ENCODE data around the gene MGAT3.

Gene MGAT3

DNA sequence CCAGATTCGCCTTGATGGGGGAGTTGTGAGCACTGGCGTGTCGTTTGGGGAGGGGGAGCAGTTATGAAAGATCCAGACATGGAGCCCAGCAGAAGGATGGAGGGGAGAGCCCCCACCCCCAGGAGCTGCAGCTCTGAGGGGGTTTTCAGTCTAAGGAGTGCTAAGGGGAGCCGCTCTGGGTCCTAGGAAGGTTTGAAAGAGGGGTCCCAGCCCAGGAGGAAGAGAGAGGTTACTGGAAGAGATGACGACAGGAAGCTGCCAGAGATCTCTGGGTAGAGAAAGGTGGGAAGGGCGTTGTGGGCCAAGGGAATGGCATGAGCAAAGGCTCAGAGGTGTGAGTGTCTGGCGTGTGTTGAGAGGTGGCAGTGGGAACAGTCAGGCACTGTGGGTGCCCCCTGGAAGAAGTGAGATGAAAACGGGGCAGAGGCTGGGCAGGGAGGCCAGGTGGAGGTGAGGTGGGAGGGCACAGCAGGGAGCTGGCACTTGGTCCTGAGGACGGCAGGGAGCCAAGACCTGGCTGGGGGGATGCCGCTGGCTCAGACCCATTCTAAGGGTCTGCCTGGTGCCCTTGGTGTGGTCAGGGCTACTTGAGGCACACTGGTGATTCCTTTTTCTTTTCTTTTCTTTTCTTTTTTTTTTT, 1.8 kb downstream of the MGAT3 start:
- Mint-ChIP-seq H3K27ac (ENCODE audit: low read depth) (no peak overlapping the region), H3K4me1 (peaks cover 17% of the 10 kb centered on the region), H3K36me3 (ENCODE audit: insufficient read depth) (peaks cover 4% of the 10 kb centered on the region), H3K9me3 (no peaks in the 10 kb centered on the region), H3K4me3 (peak overlapping the region; percentile 47), H3K27me3 (peaks cover 70% of the 10 kb centered on the region)
- DNase-seq (ENCODE audit: low spot score in 2 of 2) (no peak), ATAC-seq (replicated peaks; ENCODE audit: extremely low read depth, poor library complexity, severe bottlenecking) (no peak)

DNA sequence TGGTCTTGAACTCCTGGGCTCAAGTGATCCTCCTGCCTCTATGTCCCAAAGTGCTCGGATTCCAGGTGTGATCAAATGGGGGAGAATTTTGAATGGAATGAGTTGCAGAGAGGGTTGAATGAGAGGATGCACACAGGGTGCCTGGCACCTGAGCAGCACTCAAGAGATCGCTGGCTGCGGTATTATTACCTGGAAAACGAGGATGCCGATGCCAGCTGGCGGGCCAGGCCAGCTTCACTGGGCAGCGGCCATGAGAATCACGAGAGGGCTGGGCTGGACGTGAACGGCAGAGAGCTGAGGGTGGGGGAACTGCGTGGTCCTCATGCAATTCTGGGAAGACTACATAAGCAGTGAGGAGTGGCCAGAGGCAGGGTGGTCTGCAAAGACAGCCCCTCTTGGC, 2.9 kb downstream of the MGAT3 start:
- H3K36me3 Mint-ChIP-seq (ENCODE audit: insufficient read depth), result peaks cover 4% of the 10 kb centered on the region
- H3K4me1 Mint-ChIP-seq, result peaks cover 17% of the 10 kb centered on the region
- H3K27ac Mint-ChIP-seq (ENCODE audit: low read depth), result no peak overlapping the region
- H3K9me3 Mint-ChIP-seq, result no peaks in the 10 kb centered on the region
- DNase-seq (ENCODE audit: low spot score in 2 of 2), result no peak
- peaks cover 59% of the 10 kb centered on the region for H3K27me3 Mint-ChIP-seq
- ATAC-seq (replicated peaks; ENCODE audit: extremely low read depth, poor library complexity, severe bottlenecking), result no peak
- H3K4me3 Mint-ChIP-seq, result no peak overlapping the region

DNA sequence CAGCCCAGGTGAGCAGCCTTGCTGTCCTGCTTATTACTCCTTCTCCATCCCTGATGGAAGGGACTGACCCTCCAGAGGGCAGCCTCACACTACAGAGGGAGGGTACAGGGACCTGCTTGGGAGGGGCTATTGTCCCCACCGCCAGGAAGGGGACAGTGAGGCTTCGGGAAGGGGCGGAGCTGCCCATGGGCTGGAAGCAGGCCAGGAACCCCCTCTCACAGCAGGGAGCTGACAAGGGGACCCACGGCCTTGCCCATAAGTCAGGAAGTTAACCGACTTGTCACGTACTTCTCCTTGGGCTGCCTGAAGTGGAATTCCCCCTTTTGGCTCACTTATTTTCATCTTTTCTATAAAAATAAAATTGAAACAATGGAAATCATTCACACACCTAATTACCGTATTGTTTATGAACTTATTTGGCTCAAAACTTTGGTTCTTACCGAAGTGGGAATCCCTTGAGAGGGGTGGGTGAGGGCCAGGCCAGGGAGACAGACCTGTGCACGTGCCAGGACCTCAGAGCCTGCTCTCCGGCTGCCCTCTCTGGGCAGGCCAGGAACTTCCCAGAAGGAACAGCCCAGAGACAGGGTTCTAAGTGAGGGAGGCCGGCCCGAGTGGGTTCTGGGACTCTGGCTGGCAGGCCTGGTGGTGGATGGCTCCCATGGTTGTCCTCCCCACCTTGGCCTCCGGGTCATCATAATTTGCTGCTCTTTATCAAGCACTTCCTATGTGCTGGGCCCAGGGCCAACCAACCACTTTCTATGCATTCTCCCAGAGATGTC, 5.8 kb downstream of the MGAT3 start:
- Mint-ChIP-seq H3K27me3 (peaks cover 42% of the 10 kb centered on the region), H3K36me3 (ENCODE audit: insufficient read depth) (no peaks in the 10 kb centered on the region), H3K4me1 (peaks cover 8% of the 10 kb centered on the region), H3K4me3 (no peak overlapping the region), H3K27ac (ENCODE audit: low read depth) (no peak overlapping the region), H3K9me3 (no peaks in the 10 kb centered on the region)
- DNase-seq (ENCODE audit: low spot score in 2 of 2) (no peak), ATAC-seq (replicated peaks; ENCODE audit: extremely low read depth, poor library complexity, severe bottlenecking) (no peak)

DNA sequence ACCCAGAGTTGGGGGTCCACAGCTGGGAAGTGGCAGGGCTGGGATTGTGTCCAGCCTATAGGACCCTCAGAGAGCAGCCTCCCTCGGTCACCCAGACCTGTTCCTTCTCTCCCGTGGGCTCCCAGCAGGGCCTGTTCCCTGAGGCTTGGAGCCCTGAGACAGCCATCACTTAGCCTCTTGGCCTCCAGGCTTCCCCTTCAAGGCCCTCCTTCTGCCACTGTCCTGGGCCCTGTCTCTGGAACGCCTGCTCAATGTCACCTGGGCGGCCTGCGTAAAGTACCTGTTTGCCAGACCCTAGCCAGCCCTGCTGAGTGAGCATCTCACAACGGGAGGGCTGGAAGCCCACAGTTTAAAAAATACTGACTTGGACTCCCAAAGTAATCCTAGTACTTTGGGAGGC, 6.5 kb downstream of the MGAT3 start:
- H3K4me1 Mint-ChIP-seq, result peaks cover 5% of the 10 kb centered on the region
- DNase-seq (ENCODE audit: low spot score in 2 of 2) (no peak), ATAC-seq (replicated peaks; ENCODE audit: extremely low read depth, poor library complexity, severe bottlenecking) (no peak)
- H3K4me3 Mint-ChIP-seq, result no peak overlapping the region
- H3K27me3 Mint-ChIP-seq, result peaks cover 38% of the 10 kb centered on the region
- H3K36me3 Mint-ChIP-seq (ENCODE audit: insufficient read depth), result no peaks in the 10 kb centered on the region
- no peak overlapping the region for H3K27ac Mint-ChIP-seq (ENCODE audit: low read depth)
- H3K9me3 Mint-ChIP-seq, result no peaks in the 10 kb centered on the region

DNA sequence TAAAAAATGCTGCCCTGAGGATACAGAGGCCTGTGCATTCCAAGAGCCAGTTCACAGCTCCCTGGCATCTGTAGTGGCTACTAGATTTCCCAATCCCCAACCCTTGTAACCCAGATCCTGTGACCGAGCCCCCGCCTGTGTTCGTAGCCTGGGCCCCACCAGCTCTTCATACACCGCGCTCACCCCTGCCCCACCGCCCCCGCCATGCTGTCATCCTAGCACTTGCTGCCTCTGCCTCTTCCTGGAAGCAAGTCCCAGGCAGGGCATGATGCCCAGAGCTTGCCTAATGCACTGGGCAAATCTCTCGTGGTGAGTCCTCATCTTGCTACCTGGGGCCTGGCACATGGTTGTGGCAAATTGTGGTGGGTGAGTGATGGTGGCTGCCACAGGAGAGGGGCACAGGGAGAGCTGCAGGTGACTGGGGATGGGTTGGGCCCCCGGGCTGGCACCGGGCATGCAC, 7.1 kb downstream of the MGAT3 start:
- H3K36me3 Mint-ChIP-seq (ENCODE audit: insufficient read depth), result no peaks in the 10 kb centered on the region
- no peak overlapping the region for H3K4me3 Mint-ChIP-seq
- H3K27ac Mint-ChIP-seq (ENCODE audit: low read depth), result no peak overlapping the region
- DNase-seq (ENCODE audit: low spot score in 2 of 2) (no peak), ATAC-seq (replicated peaks; ENCODE audit: extremely low read depth, poor library complexity, severe bottlenecking) (no peak)
- H3K9me3 Mint-ChIP-seq, result no peaks in the 10 kb centered on the region
- peaks cover 37% of the 10 kb centered on the region for H3K27me3 Mint-ChIP-seq
- H3K4me1 Mint-ChIP-seq, result no peaks in the 10 kb centered on the region

DNA sequence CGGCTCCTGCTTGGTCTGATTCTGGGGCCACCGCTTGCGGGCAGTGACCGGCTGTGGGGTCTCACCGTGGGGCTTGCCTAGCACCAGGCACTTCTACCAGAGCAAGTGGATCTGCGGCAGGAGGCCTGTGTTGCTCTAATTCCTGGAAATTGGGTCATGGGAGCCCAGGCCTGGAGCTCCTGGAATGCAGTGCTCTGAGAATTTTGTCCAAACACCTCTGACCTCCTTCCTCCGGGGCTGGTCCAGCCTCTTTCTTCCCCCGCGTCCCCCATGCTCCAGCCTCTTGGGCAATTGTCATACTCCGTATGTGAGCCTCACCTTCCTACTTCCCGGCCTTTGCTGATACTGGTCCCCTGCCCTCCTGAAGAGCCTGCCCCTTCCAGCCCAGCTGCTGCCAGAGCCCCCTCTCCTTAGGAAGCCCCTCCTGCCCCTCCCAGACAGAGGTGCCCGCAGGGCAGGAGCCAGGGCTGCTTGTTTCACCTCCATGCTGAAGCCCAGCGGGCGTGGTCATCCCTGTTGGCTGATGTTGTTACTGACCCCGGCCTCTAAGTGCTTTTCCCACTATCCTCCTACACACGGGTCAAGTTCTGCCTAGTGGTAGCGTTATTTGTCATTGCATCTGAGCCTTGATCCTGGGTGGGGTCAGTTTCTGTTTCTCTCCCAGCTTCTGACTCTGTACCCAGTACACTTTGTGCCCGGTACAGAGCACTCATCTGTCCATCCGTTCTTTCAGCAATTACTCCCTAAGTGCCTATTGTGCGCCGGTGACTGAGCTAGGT, 9.6 kb downstream of the MGAT3 start:
- Mint-ChIP-seq H3K4me1 (peaks cover 2% of the 10 kb centered on the region), H3K36me3 (ENCODE audit: insufficient read depth) (peaks cover 1% of the 10 kb centered on the region), H3K9me3 (no peaks in the 10 kb centered on the region), H3K4me3 (no peak overlapping the region), H3K27ac (ENCODE audit: low read depth) (no peak overlapping the region), H3K27me3 (peaks cover 14% of the 10 kb centered on the region)
- no peak for DNase-seq (ENCODE audit: low spot score in 2 of 2)
- no peak for ATAC-seq (replicated peaks; ENCODE audit: extremely low read depth, poor library complexity, severe bottlenecking)

DNA sequence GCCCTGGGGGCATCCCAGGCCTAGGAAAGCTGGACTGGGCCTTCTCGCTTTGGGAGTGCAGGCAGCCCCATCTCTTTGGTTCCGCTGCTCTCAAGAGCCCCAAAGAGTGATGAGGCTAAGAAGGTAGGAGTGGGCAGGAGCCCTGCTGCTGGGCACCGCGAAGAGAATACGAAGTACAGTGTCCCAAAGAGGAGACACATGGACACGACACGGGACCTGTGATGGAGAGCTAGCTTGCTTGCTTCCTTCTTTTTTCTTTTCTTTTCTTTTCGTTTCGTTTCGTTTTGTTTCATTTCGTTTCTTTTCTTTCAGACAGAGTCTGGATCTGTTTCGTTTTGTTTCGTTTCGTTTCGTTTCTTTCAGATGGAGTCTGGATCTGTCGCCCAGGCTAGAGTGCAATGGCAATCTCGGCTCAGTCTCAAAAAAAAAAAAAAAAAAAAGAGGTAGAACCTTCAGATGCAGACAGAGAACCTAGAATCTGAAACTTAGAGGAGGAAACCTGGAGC, 10.6 kb downstream of the MGAT3 start:
- peaks cover 7% of the 10 kb centered on the region for H3K27me3 Mint-ChIP-seq
- H3K36me3 Mint-ChIP-seq (ENCODE audit: insufficient read depth), result peaks cover 1% of the 10 kb centered on the region
- ATAC-seq (replicated peaks; ENCODE audit: extremely low read depth, poor library complexity, severe bottlenecking) (no peak), DNase-seq (ENCODE audit: low spot score in 2 of 2) (no peak)
- no peak overlapping the region for H3K4me3 Mint-ChIP-seq
- peaks cover 10% of the 10 kb centered on the region for H3K4me1 Mint-ChIP-seq
- H3K27ac Mint-ChIP-seq (ENCODE audit: low read depth), result no peak overlapping the region
- no peaks in the 10 kb centered on the region for H3K9me3 Mint-ChIP-seq

DNA sequence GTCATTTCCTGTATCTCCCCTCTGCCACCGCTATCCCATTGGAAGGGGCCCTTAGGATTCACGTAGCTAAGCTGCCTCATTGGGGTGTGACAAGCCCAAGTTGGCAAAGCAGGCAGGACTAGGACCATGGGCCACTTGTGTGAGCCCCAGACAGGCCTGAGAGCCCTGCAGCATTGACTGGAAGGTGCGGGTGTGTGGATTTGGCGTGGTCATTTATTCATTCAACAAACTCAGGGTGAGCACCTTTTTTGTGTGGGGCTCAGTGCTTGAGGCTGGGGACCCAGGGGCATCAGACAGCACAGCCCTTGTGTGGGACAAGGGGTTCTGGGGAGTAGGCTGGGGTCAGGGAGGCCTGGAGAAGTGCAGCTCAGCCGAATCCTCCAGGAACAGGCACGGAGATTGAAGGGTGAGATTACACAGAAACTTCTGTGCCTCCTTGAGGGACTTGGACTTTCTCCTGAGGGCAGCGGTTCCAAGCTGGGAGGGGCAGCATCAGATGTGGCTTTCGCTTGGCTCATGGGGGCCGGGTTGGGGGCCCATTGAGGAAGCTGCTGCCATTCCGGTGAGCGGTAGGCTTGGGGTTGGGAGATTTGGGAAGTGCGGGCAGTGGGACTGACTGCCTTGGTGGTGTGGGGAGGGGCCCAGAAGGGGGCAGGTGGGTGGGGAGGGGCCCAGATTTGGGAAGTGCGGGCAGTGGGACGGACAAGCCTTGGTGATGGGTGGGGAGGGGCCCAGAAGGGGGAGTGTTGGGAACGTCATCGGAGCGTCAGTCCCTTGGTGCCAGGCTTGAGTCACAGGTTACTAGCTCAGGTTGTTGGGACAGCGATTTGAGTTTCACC, 11.9 kb downstream of the MGAT3 start:
- peaks cover 14% of the 10 kb centered on the region for H3K4me1 Mint-ChIP-seq
- no peak for DNase-seq (ENCODE audit: low spot score in 2 of 2)
- peaks cover 1% of the 10 kb centered on the region for H3K36me3 Mint-ChIP-seq (ENCODE audit: insufficient read depth)
- ATAC-seq (replicated peaks; ENCODE audit: extremely low read depth, poor library complexity, severe bottlenecking), result no peak
- no peaks in the 10 kb centered on the region for H3K9me3 Mint-ChIP-seq
- peaks cover 7% of the 10 kb centered on the region for H3K27me3 Mint-ChIP-seq
- H3K4me3 Mint-ChIP-seq, result no peak overlapping the region
- no peak overlapping the region for H3K27ac Mint-ChIP-seq (ENCODE audit: low read depth)

DNA sequence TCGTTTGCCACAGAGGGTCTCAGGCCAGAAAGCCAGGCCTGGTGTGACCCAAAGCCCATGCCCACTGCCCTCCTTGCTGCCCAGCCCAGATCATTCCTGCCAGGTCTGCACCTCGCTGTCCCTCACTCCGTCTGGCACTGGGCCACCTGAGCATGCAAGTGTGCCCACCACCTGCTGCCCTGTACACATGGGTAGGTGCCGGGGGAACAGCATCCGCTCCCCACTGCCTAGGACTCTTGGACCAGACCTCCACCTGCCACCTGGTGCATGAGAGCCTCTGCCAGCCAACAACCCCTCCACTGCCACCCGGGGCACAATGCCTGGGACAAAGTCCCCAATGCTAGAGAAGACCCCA, 12.5 kb downstream of the MGAT3 start:
- Mint-ChIP-seq H3K27me3 (peaks cover 7% of the 10 kb centered on the region), H3K27ac (ENCODE audit: low read depth) (no peak overlapping the region), H3K4me1 (peaks cover 14% of the 10 kb centered on the region), H3K36me3 (ENCODE audit: insufficient read depth) (peaks cover 1% of the 10 kb centered on the region), H3K9me3 (no peaks in the 10 kb centered on the region), H3K4me3 (no peak overlapping the region)
- DNase-seq (ENCODE audit: low spot score in 2 of 2) (no peak), ATAC-seq (replicated peaks; ENCODE audit: extremely low read depth, poor library complexity, severe bottlenecking) (no peak)

DNA sequence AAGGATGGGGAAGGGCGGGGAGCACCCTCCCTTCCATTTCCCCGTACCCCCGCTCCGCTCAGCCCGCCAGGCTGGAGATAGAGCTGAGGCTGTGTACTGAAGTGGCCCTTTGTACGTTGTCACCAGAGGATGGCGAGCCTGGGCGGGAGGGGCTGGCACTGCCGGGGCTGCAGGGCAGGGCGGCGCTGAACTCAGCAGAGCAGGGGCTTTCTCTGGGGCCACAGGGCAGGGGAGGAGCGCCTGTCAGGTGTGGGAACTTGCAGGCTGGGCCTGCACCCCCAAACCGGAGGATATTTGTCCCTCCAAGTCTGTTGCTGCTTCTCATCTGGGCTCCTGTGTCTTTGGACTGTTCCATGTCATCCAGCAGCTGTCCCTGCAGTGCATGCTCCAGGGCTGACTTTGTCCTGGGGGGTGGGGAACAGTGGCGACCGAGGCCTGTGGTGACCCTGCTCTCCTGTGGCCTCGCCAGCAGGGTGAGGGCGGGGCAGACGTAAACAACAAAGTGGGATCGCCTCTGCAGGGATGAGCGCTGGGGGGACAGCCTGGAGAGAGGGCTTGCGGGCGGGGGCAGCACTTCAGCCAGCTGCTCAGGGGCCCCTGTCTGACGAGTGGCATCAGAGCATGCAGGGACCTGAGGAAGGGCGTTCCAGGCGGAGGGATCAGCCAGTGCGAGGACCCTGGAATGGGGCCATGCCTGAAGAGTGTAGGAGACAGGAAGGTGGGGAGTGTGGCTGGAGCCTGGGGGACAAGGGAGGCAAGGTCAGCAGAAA, 13.1 kb downstream of the MGAT3 start:
- H3K9me3 Mint-ChIP-seq, result no peaks in the 10 kb centered on the region
- DNase-seq (ENCODE audit: low spot score in 2 of 2), result no peak
- ATAC-seq (replicated peaks; ENCODE audit: extremely low read depth, poor library complexity, severe bottlenecking), result no peak
- no peak overlapping the region for H3K4me3 Mint-ChIP-seq
- H3K36me3 Mint-ChIP-seq (ENCODE audit: insufficient read depth), result peaks cover 1% of the 10 kb centered on the region
- peak overlapping the region; percentile 79 for H3K27ac Mint-ChIP-seq (ENCODE audit: low read depth)
- peaks cover 7% of the 10 kb centered on the region for H3K27me3 Mint-ChIP-seq
- H3K4me1 Mint-ChIP-seq, result peaks cover 14% of the 10 kb centered on the region

DNA sequence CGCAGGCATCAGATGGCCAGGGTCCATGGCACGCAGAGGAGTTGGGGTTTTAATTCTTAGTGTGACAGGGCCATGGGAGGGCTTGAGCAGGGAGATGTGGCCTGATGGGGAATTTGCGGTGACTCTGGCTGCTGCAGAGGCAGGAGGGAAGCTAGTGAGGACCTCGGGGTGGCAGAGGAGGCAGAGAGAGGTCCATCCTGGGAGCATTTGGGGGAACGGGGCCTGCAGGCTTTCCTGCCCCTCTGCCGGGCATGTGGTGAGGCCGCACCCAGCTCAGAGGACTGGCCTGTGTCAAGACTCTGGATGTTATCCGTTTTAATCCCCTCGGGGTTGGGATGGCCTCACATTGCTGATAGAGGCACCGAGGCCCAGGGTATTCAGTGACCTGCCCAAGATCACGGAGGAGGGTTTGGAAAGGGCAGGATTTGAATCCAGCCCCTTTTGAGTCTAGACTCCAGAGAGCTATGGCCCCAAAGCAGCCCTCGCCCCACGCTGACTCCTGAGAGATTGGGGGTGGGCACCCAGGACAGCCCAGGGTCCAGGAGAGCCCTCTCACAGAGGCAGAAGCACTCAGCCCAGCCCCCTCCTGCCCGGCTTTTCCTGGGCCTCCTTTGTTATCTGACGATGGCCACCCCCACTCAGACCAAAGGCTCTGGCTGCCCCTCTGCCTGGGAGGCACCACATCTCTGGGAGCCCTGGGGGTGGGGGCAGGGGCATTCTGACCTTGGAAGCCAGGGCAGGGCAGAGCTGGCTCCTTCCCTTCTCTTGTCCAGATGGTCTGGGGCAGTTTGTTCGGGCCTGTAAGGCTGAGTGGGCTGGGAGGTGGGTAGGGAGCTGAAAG, 13.9 kb downstream of the MGAT3 start:
- Mint-ChIP-seq H3K9me3 (no peaks in the 10 kb centered on the region), H3K36me3 (ENCODE audit: insufficient read depth) (peaks cover 1% of the 10 kb centered on the region), H3K27ac (ENCODE audit: low read depth) (peak overlapping the region; percentile 79), H3K4me3 (no peak overlapping the region), H3K4me1 (peaks cover 14% of the 10 kb centered on the region), H3K27me3 (peaks cover 7% of the 10 kb centered on the region)
- DNase-seq (ENCODE audit: low spot score in 2 of 2) (no peak), ATAC-seq (replicated peaks; ENCODE audit: extremely low read depth, poor library complexity, severe bottlenecking) (no peak)
